Stimulated activated CD4-positive, alpha-beta T cell treated with anti-CD3 and anti-CD28 coated beads, Interleukin-1b, Interleukin-23, amount 100 ng/mL, for 24 hours (primary cell): Measurements from ENCODE around the gene TMEM145.

Source experiments
- DNase-seq, 4 experiments: peaks; one replicate each; pipeline ENCODE4 v3.0.0-alpha.2; 2020; ENCODE audit warnings: low read depth in 4 of 4, low spot score in 1 of 4

The TMEM145 gene

DNA sequence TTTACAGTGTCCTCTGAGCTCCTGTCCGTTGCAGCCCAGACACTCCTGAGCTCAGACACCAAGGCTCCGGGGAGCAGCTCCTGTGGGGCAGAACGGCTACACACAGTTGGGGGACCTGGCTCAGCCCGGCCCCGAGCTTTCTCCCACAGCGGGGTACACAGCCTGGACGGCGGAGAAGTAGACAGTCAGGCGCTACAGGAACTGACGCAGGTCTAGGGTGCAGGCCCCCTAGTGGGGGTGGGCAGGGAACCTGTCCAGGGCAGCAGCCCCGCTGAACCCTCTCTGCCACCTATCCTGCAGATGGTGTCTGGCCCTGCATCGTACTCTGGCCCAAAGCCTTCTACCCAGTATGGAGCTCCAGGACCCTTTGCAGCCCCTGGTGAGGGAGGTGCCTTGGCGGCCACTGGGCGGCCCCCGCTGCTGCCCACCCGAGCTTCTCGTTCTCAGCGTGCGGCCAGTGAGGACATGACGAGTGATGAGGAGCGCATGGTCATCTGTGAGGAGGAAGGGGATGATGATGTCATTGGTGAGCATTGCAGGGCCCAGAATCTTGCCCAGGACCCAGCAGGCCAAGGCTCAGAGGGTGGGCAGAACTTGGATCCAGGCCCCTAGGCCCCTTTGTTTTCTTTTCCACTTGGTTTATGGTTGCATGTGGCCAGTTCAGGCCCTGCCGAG is 24.1 kb upstream of the TMEM145 start:
- DNase-seq = no peak

- DNase-seq = no peak
Observed at GRCh38 chr19:42289556-42290041, 23.5 kb upstream of the TMEM145 start.

DNA sequence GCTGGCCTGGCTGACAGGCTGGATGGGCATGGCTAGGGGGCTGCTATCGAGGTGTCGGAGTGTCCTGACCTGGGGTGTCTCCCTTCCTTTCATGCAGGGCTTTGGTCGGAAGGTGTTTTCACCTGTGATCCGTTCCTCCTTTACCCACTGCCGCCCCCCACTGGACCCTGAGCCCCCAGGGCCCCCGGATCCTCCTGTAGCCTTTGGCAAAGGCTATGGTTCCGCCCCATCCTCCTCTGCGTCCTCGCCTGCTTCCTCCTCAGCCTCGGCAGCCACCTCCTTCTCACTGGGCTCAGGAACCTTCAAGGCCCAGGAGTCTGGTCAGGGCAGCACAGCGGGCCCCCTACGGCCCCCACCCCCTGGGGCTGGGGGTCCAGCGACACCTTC is 23.0 kb upstream of the TMEM145 start:
- DNase-seq = no peak

GRCh38 chr19:42290523-42291434 is 22.3 kb upstream of the TMEM145 start:
- DNase-seq = no peak

DNA sequence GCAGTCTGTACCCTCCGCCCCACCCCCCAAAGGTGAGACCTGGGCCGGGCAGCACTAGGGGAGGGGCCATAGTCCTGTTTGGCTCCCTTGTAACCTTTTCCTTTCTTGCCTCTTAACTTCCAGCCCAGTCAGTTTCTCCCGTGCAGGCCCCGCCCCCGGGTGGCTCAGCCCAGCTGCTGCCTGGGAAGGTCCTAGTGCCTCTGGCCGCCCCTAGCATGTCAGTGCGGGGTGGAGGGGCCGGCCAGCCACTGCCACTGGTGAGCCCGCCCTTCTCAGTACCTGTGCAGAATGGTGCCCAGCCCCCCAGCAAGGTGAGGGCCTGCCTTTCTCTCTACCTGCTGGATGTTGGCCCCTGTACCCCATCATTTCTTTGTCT is 21.7 kb upstream of the TMEM145 start:
- no peak for DNase-seq

DNA sequence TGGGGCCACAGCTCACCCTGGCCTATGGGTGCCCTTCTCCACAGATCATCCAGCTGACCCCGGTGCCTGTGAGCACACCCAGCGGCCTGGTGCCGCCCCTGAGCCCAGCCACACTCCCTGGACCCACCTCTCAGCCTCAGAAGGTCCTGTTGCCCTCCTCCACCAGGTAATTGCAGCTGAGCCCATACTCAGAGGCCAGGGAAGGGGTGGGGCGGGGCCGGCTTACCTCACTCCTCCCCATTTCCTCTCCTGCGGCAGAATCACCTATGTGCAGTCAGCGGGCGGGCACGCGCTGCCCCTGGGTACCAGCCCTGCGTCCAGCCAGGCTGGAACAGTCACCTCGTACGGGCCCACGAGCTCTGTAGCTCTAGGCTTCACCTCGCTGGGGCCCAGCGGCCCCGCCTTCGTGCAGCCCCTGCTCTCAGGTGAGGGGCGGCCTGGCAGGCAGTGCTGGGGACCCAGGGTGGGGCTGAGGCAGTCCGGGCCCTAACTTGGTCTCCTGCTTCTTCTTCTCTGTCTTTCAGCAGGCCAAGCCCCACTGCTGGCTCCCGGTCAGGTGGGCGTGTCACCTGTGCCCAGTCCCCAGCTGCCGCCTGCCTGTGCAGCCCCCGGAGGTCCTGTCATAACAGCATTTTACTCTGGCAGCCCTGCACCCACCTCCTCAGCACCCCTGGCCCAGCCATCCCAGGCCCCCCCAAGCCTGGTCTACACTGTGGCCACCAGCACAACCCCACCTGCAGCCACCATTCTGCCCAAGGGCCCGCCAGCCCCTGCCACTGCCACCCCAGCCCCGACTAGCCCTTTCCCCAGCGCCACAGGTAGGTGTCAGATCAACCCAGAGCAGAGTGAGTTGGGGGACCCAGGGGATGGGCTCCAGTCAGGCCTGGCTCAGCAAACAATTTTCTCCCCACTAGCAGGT is 20.8 kb upstream of the TMEM145 start:
- no peak for DNase-seq

GRCh38 chr19:42292963-42293362 is 20.1 kb upstream of the TMEM145 start:
- no peak for DNase-seq

- no peak for DNase-seq
Observed at GRCh38 chr19:42293540-42293939, 19.6 kb upstream of the TMEM145 start.

DNA sequence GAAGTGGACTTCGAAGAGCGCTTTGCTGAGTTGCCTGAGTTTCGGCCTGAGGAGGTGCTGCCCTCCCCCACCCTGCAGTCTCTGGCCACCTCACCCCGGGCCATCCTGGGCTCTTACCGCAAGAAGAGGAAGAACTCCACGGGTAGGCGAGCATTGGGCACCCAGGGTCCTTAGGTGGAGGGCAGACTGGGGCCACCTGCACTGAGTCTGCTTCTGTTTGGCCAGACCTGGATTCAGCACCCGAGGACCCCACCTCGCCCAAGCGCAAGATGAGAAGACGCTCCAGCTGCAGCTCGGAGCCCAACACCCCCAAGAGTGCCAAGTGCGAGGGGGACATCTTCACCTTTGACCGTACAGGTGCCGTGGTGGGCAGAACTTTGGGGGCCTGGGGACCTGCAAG is 19.2 kb upstream of the TMEM145 start:
- DNase-seq = no peak

DNA sequence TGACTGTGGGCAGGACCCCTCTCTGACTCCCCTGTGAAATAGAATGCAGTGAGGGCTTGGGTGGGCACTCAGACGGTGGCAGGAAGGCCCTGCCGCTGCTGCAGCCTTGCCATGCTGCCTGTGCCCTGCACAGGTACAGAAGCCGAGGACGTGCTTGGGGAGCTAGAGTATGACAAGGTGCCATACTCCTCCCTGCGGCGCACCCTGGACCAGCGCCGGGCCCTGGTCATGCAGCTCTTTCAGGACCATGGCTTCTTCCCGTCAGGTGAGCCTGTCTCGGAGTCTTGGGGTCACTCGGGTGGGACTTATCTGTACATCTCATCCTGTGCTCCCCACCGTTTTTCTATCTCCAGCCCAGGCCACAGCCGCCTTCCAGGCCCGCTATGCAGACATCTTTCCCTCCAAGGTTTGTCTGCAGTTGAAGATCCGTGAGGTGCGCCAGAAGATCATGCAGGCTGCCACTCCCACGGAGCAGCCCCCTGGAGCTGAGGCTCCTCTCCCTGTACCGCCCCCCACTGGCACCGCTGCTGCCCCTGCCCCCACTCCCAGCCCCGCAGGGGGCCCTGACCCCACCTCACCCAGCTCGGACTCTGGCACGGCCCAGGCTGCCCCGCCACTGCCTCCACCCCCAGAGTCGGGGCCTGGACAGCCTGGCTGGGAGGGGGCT is 18.5 kb upstream of the TMEM145 start:
- DNase-seq = no peak

GRCh38 chr19:42295342-42295741 is 17.8 kb upstream of the TMEM145 start:
- DNase-seq = no peak

GRCh38 chr19:42295831-42296525 is 17.1 kb upstream of the TMEM145 start:
- peak; percentile 78 to 89 (median 83) for DNase-seq

- no peak for DNase-seq
Observed at GRCh38 chr19:42297039-42297438, 16.1 kb upstream of the TMEM145 start.

GRCh38 chr19:42301646-42302203 is 11.4 kb upstream of the TMEM145 start, which contains the start of gene PRR19:
TSS of gene PRR19 (plus strand) at chr19:42302132. CDS start at chr19:42309585, 7,453 bp downstream.
- DNase-seq = no peak

DNA sequence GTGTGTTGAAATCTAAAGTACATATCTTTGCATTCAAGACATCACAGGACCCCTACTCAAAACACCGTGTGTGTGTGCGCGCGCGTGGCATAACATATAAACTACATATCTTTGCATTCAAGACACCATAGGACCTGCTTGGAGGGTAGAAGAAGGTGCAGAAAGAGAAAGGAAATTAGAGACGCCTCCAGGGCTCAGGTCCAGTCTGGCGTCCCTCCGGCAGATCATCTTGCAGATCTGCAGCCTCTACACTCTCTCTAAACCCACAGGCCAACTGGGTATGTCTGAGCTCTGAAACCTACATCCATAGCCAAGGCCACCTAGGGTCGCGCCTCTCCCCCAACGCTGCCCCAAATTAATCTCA is 10.0 kb upstream of the TMEM145 start:
- DNase-seq = no peak

DNA sequence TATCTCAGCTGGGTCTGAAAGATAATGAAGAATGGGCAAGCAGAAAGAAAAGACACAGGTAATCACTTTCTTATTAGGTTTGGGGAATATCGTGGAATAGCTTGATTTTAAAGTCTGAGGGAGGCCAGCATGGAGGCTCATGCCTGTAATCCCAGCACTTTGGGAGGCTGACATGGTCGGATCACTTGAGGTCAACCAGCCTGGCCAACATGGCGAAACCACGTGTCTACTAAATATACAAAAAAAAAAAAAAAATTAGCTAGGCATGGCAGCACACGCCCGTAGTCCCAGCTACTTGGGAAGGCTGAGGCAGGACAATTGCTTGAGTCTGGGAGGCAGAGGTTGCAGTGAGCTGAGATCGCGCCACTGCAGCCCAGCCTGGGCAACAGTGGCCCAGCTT is 9.2 kb upstream of the TMEM145 start:
- DNase-seq = no peak

DNA sequence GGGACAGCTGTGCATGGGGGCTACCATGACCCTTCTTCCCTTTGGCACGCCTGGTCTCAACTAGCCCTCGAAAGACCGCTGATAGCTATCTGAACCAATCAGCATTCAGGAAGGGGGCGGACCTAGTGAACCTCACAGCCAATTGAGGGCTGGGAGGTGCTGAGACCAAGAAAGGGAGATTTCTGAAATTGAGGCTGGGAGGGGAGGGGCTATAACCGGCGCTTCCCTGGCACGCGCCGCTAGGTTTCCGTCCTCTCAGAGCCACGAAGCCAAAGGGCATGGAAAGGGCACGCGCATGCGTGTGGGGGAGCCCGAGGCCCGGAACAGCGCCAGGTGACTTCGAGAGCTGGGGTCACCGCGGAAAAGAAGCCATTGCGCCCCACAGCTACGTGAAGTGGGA is 6.5 kb upstream of the TMEM145 start:
- DNase-seq = no peak

GRCh38 chr19:42309686-42310085 is 3.4 kb upstream of the TMEM145 start:
- no peak for DNase-seq

DNA sequence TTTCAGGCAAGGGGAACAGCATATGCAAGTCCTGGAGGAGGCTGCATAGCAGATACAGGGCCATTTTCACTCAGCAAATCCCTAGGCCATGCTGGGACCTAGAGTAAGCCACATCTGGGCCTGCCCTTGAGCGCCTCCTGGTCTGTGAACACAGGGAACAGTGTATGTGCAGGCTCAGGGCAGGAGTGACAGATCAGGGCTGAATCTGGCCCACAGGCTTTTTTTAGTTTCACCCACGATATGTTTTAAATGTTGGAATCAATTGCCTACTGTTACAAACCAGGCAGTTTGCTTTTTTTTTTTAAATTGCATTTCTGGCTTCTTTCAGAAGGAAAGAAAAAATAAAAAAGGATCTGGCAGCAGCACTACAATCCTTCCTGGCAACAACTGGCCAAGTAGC is 1.5 kb upstream of the TMEM145 start:
- DNase-seq = no peak

GRCh38 chr19:42312370-42312769 is 739 bp upstream of the TMEM145 start:
- DNase-seq = no peak
